Measurements from ENCODE around the gene SCN3A. TPM values are rescaled to one million over a fixed set of nuclear protein-coding genes. Genes with fewer than 3 reads are reported as not detected.

The SCN3A gene
- total RNA-seq, 1 experiment from 2014 or later: not detected

GRCh38 chr2:165058476-165059265 is 145.2 kb downstream of the SCN3A start:
- no peak for DNase-seq
- Mint-ChIP-seq H3K9me3 (ENCODE audit: unreplicated experiment) (no peaks in the 10 kb centered on the region), H3K36me3 (ENCODE audit: insufficient read depth, unreplicated experiment) (no peaks in the 10 kb centered on the region), H3K27me3 (ENCODE audit: insufficient read depth, unreplicated experiment) (no peaks in the 10 kb centered on the region), H3K4me3 (ENCODE audit: unreplicated experiment) (no peak overlapping the region), H3K27ac (ENCODE audit: unreplicated experiment) (no peak overlapping the region), H3K4me1 (ENCODE audit: low read depth, unreplicated experiment) (peaks cover 16% of the 10 kb centered on the region)
- no peak overlapping the region for H3K4me3 ChIP-seq (ENCODE audit: low read depth, low read length)
- ChIA-PET POLR2A (no interaction called here), CTCF (no interaction called here)
- intact Hi-C loops (cut with micrococcal nuclease; ENCODE audit: unreplicated experiment): no loop called here
- no TSS peak for BruUV-seq (replicated peaks)
- H3K9me3 ChIP-seq: no peaks in the 10 kb centered on the region
- H3K27me3 ChIP-seq (replicated peaks; ENCODE audit: control insufficient read depth, insufficient read depth, low read length): no peaks in the 10 kb centered on the region
- H3K36me3 ChIP-seq (ENCODE audit: control insufficient read depth, insufficient read depth, low read length): no peaks in the 10 kb centered on the region
- H3K4me1 ChIP-seq: peaks cover 16% of the 10 kb centered on the region
- TF ChIP-seq CTCF (IDR thresholded peaks at IDR 0.05; ENCODE audit: insufficient read depth in 1 of 2, low read depth in 1 of 2, low read length in 1 of 2, severe bottlenecking in 1 of 2, unreplicated experiment in 1 of 2): no peak

- H3K27me3 ChIP-seq (replicated peaks; ENCODE audit: control insufficient read depth, insufficient read depth, low read length): no peaks in the 10 kb centered on the region
- no peak overlapping the region for H3K4me3 ChIP-seq (ENCODE audit: low read depth, low read length)
- H3K4me3 Mint-ChIP-seq (ENCODE audit: unreplicated experiment): no peak overlapping the region
- ChIA-PET POLR2A (no interaction called here), CTCF (no interaction called here)
- TF ChIP-seq CTCF (IDR thresholded peaks at IDR 0.05; ENCODE audit: insufficient read depth in 1 of 2, low read depth in 1 of 2, low read length in 1 of 2, severe bottlenecking in 1 of 2, unreplicated experiment in 1 of 2): no peak
- no peaks in the 10 kb centered on the region for H3K27me3 Mint-ChIP-seq (ENCODE audit: insufficient read depth, unreplicated experiment)
- no peaks in the 10 kb centered on the region for H3K36me3 ChIP-seq (ENCODE audit: control insufficient read depth, insufficient read depth, low read length)
- no peaks in the 10 kb centered on the region for H3K36me3 Mint-ChIP-seq (ENCODE audit: insufficient read depth, unreplicated experiment)
- no peak for DNase-seq
- no peaks in the 10 kb centered on the region for H3K9me3 ChIP-seq
- intact Hi-C loops (cut with micrococcal nuclease; ENCODE audit: unreplicated experiment): no loop called here
- peaks cover 16% of the 10 kb centered on the region for H3K4me1 ChIP-seq
- no peaks in the 10 kb centered on the region for H3K9me3 Mint-ChIP-seq (ENCODE audit: unreplicated experiment)
- no TSS peak for BruUV-seq (replicated peaks)
- no peak overlapping the region for H3K27ac Mint-ChIP-seq (ENCODE audit: unreplicated experiment)
- peaks cover 16% of the 10 kb centered on the region for H3K4me1 Mint-ChIP-seq (ENCODE audit: low read depth, unreplicated experiment)
Measured at GRCh38 chr2:165057931-165058330, 145.9 kb downstream of the SCN3A start.

GRCh38 chr2:165057308-165057707 is 146.5 kb downstream of the SCN3A start:
- no peak for TF ChIP-seq CTCF (IDR thresholded peaks at IDR 0.05; ENCODE audit: insufficient read depth in 1 of 2, low read depth in 1 of 2, low read length in 1 of 2, severe bottlenecking in 1 of 2, unreplicated experiment in 1 of 2)
- CTCF ChIA-PET: no interaction called here
- H3K4me1 ChIP-seq: peaks cover 16% of the 10 kb centered on the region
- no peaks in the 10 kb centered on the region for H3K27me3 Mint-ChIP-seq (ENCODE audit: insufficient read depth, unreplicated experiment)
- H3K27ac Mint-ChIP-seq (ENCODE audit: unreplicated experiment): no peak overlapping the region
- no peaks in the 10 kb centered on the region for H3K36me3 Mint-ChIP-seq (ENCODE audit: insufficient read depth, unreplicated experiment)
- H3K9me3 Mint-ChIP-seq (ENCODE audit: unreplicated experiment): no peaks in the 10 kb centered on the region
- no peaks in the 10 kb centered on the region for H3K9me3 ChIP-seq
- no peak overlapping the region for H3K4me3 Mint-ChIP-seq (ENCODE audit: unreplicated experiment)
- no peak for DNase-seq
- POLR2A ChIA-PET: no interaction called here
- H3K36me3 ChIP-seq (ENCODE audit: control insufficient read depth, insufficient read depth, low read length): no peaks in the 10 kb centered on the region
- no peaks in the 10 kb centered on the region for H3K27me3 ChIP-seq (replicated peaks; ENCODE audit: control insufficient read depth, insufficient read depth, low read length)
- no peak overlapping the region for H3K4me3 ChIP-seq (ENCODE audit: low read depth, low read length)
- intact Hi-C loops (cut with micrococcal nuclease; ENCODE audit: unreplicated experiment): no loop called here
- peaks cover 16% of the 10 kb centered on the region for H3K4me1 Mint-ChIP-seq (ENCODE audit: low read depth, unreplicated experiment)
- no TSS peak for BruUV-seq (replicated peaks)
